Fibroblast of lung (primary cell): Measurements from ENCODE around the gene ARID5A. TPM values are rescaled to one million over a fixed set of nuclear protein-coding genes. Genes with fewer than 3 reads are reported as not detected.

Experiments
- DNase-seq, 2 donors: peaks; one replicate each; pipeline versions ENCODE4 v3.0.0 to v3.0.0-alpha.2; 2010; ENCODE audit warnings: low read depth in 2 of 2
- H2AFZ ChIP-seq: 2 replicates; pipeline ENCODE4 v1.5.1; 2012; ENCODE audit warnings: low read length, control low read depth, inconsistent platforms
- H3K27ac ChIP-seq: 2 replicates; pipeline ENCODE4 v1.5.1; 2011; ENCODE audit warnings: low read length, control low read depth; ENCODE audit not compliant: insufficient read depth
- H3K27me3 ChIP-seq: 2 replicates; pipeline ENCODE4 v1.5.1; 2011; ENCODE audit warnings: mild to moderate bottlenecking, low read length; ENCODE audit not compliant: control insufficient read depth, insufficient read depth
- H3K36me3 ChIP-seq: 2 replicates; pipeline ENCODE4 v1.5.1; 2011; ENCODE audit warnings: low read length; ENCODE audit not compliant: control insufficient read depth, insufficient read depth
- H3K4me1 ChIP-seq: 2 replicates; pipeline ENCODE4 v1.5.1; 2011; ENCODE audit warnings: low read length; ENCODE audit not compliant: control insufficient read depth, insufficient read depth; ENCODE audit errors: extremely low read depth
- H3K4me2 ChIP-seq: 2 replicates; pipeline ENCODE4 v1.5.1; 2011; ENCODE audit warnings: low read length, control low read depth; ENCODE audit not compliant: insufficient read depth; ENCODE audit errors: extremely low read depth
- H3K4me3 ChIP-seq, 4 experiments: fragments of 200-600 bp in 1 of 4; sonication (generic) in 1 of 4; replicated peaks in 1 of 4; 2 replicates each; pipeline ENCODE4 v1.5.1; 2011 to 2016; ENCODE audit warnings: low read length in 4 of 4, low read depth in 3 of 4, mild to moderate bottlenecking in 3 of 4, control low read depth in 2 of 4, inconsistent platforms in 1 of 4, mixed read lengths in 1 of 4; ENCODE audit not compliant: insufficient read depth in 1 of 4; ENCODE audit errors: control extremely low read depth in 1 of 4
- H3K79me2 ChIP-seq: 2 replicates; pipeline ENCODE4 v1.5.1; 2012; ENCODE audit warnings: mild to moderate bottlenecking, low read length, inconsistent platforms; ENCODE audit not compliant: control insufficient read depth, insufficient read depth
- H3K9ac ChIP-seq: 2 replicates; pipeline ENCODE4 v1.5.1; 2011; ENCODE audit warnings: mild to moderate bottlenecking, low read length, control low read depth; ENCODE audit not compliant: insufficient read depth
- H3K9me3 ChIP-seq: 2 replicates; pipeline ENCODE4 v1.5.1; 2012; ENCODE audit warnings: low read depth, low read length; ENCODE audit not compliant: control insufficient read depth, insufficient read depth
- H4K20me1 ChIP-seq: 2 replicates; pipeline ENCODE4 v1.5.1; 2011; ENCODE audit warnings: low read length; ENCODE audit not compliant: control insufficient read depth, insufficient read depth; ENCODE audit errors: extremely low read depth
- CTCF ChIP-seq, 2 donors: IDR thresholded peaks in 1 of 2; conservative IDR thresholded peaks in 1 of 2; 1 replicate in 1 of 2; 2 replicates in 1 of 2; pipeline ENCODE4 v1.5.1; 2011 to 2012; ENCODE audit warnings: low read length in 2 of 2, control low read depth in 1 of 2, inconsistent platforms in 1 of 2, low read depth in 1 of 2, mild to moderate bottlenecking in 1 of 2
- EZH2 ChIP-seq: IDR thresholded peaks from 2 replicates; pipeline ENCODE4 v1.5.1; 2012; ENCODE audit warnings: low read length, control low read depth, mild to moderate bottlenecking; ENCODE audit errors: missing control alignments
- polyA plus RNA-seq, 2 donors: library from polyadenylated mRNA; depleted of rRNA in 1 of 2; stranded (reverse) in 1 of 2; unstranded in 1 of 2; fragments of >200 nt; gene quantifications; 2 replicates each; pipeline ENCODE4 v1.2.1, GENCODE V29; 2011 to 2012; ENCODE audit warnings: missing spikeins in 1 of 2
- total RNA-seq: library from RNA; depleted of rRNA; stranded (reverse); fragments of >200 nt; gene quantifications from 2 replicates; pipeline ENCODE4 v1.2.1, GENCODE V29; 2014

The ARID5A gene
- total and polyA plus RNA-seq, 2 donors (not counting 1 experiment from before 2014, with no cell fraction given) = 5.2 to 9.7 TPM

- H3K36me3 ChIP-seq = no peaks in the 10 kb centered on the region
- no peak overlapping the region for H3K27ac ChIP-seq
- H3K27me3 ChIP-seq = no peaks in the 10 kb centered on the region
- no peak overlapping the region for H3K9ac ChIP-seq
- no peak for DNase-seq
- no peak overlapping the region for H2AFZ ChIP-seq
- H3K79me2 ChIP-seq = no peaks in the 10 kb centered on the region
- no peak overlapping the region for H3K4me3 ChIP-seq
- TF ChIP-seq EZH2 = no peak
- TF ChIP-seq CTCF (conservative IDR thresholded peaks at IDR 0.05 in 1 of 2, IDR thresholded peaks at IDR 0.05 in 1 of 2; ENCODE audit: low read depth in 1 of 2, low read length in 2 of 2) = no peak
- no peaks in the 10 kb centered on the region for H3K9me3 ChIP-seq
- H3K4me2 ChIP-seq = no peak overlapping the region
- peaks cover 34% of the 10 kb centered on the region for H3K4me1 ChIP-seq
- H4K20me1 ChIP-seq = no peaks in the 10 kb centered on the region
Observed at GRCh38 chr2:96530474-96531357, 5.8 kb upstream of the ARID5A start.

GRCh38 chr2:96531366-96531765 lies 5.2 kb upstream of the ARID5A start:
- H3K9ac ChIP-seq = no peak overlapping the region
- TF ChIP-seq CTCF (conservative IDR thresholded peaks at IDR 0.05 in 1 of 2, IDR thresholded peaks at IDR 0.05 in 1 of 2; ENCODE audit: low read depth in 1 of 2, low read length in 2 of 2) (no peak), EZH2 (no peak)
- DNase-seq = no peak
- peak overlapping the region; percentile 63 for H3K27ac ChIP-seq
- no peak overlapping the region for H2AFZ ChIP-seq
- H4K20me1 ChIP-seq = no peaks in the 10 kb centered on the region
- H3K4me2 ChIP-seq = peak overlapping the region; percentile 66
- no peaks in the 10 kb centered on the region for H3K79me2 ChIP-seq
- peaks cover 34% of the 10 kb centered on the region for H3K4me1 ChIP-seq
- H3K27me3 ChIP-seq = no peaks in the 10 kb centered on the region
- H3K9me3 ChIP-seq = no peaks in the 10 kb centered on the region
- no peaks in the 10 kb centered on the region for H3K36me3 ChIP-seq
- peak overlapping the region in 1 of 4 experiments; percentile 37 for H3K4me3 ChIP-seq

- TF ChIP-seq CTCF (conservative IDR thresholded peaks at IDR 0.05 in 1 of 2, IDR thresholded peaks at IDR 0.05 in 1 of 2; ENCODE audit: low read depth in 1 of 2, low read length in 2 of 2) (no peak), EZH2 (no peak)
- Histone ChIP-seq H3K27me3 (no peaks in the 10 kb centered on the region), H4K20me1 (no peaks in the 10 kb centered on the region), H3K4me2 (peak overlapping the region; percentile 66), H3K9me3 (no peaks in the 10 kb centered on the region), H3K9ac (peak overlapping the region; percentile 64), H2AFZ (no peak overlapping the region), H3K79me2 (no peaks in the 10 kb centered on the region), H3K27ac (peak overlapping the region; percentile 63), H3K4me1 (peaks cover 34% of the 10 kb centered on the region), H3K4me3 (peak overlapping the region in 1 of 4 experiments; percentile 37), H3K36me3 (no peaks in the 10 kb centered on the region)
- DNase-seq = peak; percentile 99 to 100
Observed at GRCh38 chr2:96531872-96532505, 4.6 kb upstream of the ARID5A start.
